Pons (tissue), 1 donor: ENCODE measurements around the gene ASB18.

Experiments used
- DNase-seq: peaks from one replicate; pipeline ENCODE4 v3.0.0-alpha.2; 2016; ENCODE audit warnings: low spot score

The ASB18 gene

GRCh38 chr2:236205867-236206645, 58.1 kb downstream of the ASB18 start:
- no peak for DNase-seq

- no peak for DNase-seq
Observed at GRCh38 chr2:236204953-236205352, 59.3 kb downstream of the ASB18 start.

GRCh38 chr2:236200378-236200777, 63.8 kb downstream of the ASB18 start:
- DNase-seq, result no peak

DNA sequence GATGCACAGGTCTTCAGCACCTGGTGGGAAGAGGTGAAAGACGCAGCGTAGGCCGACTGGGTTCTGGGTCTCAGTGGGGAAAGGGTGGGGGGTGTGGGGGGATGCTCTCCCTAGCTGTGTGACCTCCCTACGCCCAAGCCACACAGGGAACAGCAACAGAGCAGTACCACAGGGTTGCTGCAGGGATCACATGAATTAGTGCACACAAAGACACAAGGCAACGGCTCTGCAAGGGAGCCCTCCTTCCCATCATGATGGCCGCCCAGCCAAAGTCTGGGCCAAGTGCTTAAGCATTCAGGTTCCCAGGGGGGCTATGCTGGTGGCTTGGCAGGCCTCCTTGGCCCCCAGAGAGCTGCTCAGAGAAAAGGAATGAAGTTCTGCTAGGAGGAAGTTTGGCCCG, 67.8 kb downstream of the ASB18 start:
- DNase-seq, result no peak

- DNase-seq, result no peak
Observed at GRCh38 chr2:236195726-236196125, 68.5 kb downstream of the ASB18 start.

DNA sequence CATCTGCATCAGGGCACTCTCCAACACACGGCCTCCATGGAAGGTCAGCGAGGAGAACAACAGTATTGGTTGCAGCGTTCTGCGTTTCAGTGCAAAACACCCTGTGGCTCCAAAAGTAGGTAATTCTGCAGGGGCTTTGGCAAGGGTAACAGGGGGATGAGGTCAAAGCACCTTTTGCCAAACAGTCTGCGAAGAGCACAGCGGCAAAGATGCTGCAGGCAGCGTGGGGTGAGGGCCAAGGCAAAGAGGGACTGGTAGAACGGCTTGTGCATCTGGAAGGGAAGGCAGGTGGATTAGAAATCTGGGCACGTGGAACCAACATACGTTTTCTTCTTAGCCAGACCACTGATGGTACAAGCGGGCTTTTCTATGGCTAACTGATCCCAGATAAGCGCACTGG, 69.4 kb downstream of the ASB18 start:
- no peak for DNase-seq

DNA sequence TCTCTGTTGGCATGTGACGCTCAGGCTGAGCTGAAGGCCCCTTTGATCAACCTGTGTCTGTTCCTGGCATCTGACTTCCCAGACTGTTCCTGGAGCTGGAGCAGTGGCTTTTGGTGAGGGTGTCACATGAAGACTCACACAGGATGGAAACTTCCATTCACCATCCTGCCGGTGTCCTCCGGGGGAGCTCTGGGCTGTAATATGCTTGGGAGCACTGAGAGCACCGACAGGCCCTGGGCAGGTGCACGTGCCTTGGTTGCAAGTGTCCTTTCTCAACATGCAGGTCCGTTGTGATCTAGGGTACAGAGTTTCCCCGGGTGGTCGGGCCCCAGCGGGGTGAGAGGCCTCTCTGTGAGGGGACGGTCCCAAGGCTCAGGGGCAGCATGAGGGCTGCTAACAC, 71.2 kb downstream of the ASB18 start:
- DNase-seq, result no peak

GRCh38 chr2:236190674-236191073, 73.5 kb downstream of the ASB18 start:
- DNase-seq, result no peak

DNA sequence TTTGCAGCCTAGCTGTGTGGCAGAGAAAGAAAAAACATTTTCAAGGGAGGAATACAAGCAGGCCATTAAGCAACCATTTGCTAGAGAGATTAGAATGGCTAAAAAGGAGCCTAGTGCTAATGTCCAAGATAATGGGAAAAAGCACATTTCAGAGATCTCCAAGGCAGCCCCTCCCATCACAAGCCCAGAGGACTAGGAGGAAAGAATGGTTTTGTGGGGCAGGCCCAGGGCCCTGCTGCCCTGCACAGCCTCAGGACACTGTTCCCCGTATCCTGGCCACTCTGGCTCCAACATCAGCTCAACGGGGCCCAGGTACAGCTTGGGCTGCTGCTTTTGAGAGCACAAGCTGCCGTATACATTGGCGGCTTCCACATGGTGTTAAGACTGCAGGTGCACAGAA, 79.5 kb downstream of the ASB18 start:
- DNase-seq, result no peak

- peak; percentile 31 for DNase-seq
Observed at GRCh38 chr2:236180831-236181453, 83.3 kb downstream of the ASB18 start.

DNA sequence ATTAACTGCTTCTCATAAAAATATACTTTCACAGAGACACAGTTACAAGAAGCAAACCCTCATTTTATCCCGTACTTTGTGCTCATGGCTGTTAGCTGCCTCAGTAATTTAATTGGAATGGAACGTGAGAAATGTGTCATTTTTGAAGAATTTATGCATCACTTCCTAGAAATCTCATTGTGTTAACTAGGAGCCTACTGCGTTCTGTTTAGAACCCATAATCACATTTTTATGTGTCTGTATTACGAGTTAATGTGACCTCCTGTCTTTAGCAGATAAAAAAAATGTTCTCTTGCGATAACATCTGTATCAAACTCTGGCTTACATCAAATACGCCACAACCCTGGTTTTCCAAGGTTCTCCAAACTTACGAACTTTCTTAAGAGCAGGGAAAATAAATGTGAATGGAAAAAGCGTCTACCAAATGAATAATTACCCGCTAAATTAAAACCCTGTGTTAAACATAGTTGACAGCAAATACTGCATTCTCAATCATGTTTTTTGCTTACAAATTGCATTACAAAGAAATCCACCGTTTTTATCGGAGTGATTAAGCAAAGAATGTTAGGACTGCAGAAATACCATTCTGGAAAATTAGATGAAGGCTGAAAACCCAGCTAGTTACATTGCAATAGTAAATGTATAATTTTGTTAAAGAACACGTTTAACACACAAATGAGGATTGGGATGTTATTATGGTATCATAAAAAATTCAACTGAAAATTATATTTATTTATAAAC, 84.0 kb downstream of the ASB18 start:
- no peak for DNase-seq

DNA sequence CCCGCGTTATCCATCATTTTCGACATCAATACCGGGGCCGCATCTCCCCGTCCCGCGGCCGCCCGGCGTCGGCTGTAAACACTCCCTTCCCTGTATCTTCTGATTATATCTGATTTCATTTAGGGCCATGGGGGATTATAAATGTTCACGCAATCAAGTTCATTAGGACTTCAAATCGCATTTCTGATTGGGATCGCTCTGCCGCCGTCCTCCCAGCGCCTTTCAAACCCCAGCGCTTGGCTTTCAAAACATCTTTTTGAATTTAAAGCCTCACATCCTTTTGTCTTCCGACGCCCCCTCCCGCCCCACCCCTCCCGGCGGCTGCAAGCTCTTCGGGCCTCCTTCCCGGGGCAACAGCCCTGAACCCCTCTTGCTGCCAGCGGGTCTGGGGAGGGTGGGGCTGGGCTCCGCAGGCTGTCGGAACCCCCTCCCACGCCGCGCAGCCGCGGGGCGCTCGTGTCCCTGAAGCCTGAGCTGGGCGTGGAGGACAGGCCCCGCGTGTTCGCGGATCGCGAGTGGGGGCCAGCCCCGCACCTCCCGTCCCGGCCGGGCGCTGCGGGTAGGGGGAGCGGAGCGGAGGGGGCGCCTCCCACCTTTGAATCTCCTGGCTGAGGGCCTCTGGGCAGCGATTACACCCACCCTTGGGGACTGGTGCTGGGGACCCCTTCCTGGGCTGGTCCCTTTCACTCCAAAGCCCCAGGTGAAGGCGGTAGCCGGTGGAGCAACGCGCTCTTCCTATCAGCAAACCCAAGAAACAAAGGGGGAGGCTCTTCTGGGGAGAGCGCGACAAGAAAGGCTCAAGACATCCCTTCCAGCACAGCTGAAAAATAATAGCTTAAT, 84.8 kb downstream of the ASB18 start:
- DNase-seq, result no peak

- no peak for DNase-seq
Observed at GRCh38 chr2:236178890-236179235, 85.3 kb downstream of the ASB18 start.

DNA sequence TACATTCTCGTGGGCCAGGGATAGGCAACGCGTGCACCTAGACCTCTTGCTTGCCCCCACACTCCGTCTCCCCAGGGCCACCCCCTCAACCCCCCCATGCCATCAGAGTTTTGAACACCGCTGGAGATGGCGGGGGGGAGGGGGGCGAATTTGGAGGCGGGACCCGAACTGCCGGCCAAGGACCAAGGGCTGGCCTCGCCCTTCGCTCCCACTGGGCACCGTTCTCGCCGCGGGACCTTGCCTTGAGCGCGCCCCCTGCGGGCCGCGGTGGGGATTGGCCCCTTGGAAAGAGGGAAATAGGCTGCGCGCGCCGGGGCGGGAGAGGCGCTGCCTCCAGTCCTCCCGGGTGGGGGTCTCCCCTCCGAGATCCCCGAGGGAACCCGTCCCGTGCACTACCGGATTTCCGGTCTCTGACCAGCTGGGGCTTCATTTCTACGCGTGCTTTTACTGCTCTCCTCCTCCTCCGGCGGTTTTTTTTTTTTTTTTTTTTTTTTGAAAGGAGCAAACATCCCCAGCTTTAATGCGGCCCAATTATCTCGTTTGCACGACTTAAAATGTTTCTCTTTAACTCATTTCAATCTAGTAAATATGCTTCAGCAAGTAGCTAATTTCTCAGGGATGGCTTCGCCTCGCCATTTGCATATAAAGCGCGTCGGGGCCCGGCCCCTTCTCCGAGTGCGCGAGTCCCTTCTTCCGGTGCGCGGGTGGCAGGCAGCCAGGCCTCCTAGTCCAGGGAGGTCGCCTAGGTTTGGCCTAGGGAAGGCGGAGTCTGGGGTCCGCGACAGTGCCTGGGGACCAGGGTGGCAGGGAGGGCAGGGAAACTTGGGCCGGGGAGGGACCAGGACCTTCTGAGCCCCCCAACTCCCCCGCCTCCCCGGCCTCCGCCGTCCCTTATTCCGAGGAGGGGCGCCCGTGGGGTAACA, 86.0 kb downstream of the ASB18 start:
- peak; percentile 25 for DNase-seq

DNA sequence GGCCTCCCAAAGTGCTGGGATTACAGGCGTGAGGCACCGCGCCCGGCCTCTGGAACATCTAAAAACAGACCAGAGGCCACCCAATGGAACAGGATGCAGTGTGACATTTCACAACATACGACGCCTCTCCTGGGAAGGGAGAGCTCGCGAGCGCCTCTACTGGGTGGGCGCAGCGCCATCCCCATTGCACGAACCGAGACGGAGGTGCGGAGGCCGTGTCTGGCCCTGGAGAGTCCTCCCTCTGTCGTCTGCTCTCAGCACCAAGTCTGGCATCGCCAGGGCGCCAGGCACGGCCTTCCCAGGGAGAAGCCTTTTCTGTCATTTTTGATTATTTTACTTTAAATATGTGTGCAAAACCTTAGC, 86.6 kb downstream of the ASB18 start:
- DNase-seq, result no peak

GRCh38 chr2:236176951-236177350, 87.3 kb downstream of the ASB18 start:
- DNase-seq, result no peak

GRCh38 chr2:236176417-236176816, 87.8 kb downstream of the ASB18 start:
- DNase-seq, result no peak

DNA sequence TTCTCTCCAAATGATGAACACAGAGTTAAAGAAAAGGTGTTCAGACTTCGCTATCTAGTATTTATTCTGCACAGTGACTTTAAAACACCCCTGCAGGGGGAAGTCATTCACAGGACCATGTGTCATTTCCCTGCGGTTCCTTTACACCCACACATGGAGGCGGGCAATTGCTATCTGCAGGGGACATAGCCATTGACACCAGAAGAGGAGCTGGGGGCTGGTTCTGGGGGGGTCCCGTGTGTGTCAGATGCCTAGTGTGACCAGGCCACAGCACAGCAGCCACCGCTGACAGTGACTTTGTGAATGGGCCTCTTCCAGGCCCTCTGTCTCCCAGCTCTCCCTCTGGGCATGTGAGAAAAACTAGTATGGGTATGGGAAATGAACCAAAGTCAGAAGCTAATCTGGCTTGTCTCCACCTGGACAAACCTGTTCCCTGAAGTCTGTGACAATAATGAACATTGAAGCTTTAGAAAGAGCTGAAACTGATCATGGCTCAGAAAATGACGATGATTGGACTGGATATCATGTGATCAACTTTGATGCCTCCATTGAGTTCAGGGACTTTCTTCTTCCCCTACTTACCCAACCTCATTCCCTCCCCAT, 88.6 kb downstream of the ASB18 start:
- DNase-seq, result no peak

DNA sequence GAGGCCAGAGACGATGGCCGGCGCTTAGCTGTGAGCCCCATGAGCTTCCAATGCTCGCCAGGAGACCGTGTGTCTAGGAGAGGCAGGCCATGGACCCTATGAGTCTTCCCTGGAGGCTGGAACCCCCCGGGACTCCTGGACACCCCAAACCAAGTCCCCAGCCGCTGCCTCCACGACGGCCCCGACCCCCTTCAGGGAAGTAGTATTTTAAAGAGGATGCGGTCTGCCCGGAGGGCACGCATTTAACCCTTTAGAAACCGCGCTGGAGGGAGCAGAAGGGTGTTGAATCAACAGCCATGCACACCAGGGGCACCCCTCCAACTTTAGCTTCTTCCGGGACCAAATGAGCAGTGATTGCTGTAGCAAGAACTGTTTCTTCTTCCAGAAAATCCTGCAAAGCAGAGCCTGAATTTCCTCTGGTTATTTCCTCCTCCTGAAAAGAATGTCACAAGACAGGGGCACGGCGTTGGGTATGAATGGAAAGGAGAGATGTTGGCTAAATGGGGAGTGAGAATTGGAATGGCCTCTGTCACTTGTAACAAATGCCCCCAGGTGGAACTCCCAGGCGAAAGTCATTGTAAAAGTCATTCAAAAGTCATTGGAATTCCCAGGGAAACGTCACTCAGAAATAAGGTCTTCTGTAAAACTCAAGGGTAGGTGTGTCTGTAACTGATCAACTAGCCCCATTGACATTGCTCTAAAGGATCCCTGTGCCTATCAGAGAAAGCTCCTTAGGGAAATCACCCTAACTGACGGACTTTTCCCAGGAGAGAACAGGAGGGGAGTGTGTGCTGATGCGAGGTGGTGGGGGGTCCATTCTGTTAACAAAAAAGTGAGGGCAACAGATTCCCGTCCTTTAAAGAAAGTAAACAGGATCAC, 90.2 kb downstream of the ASB18 start:
- no peak for DNase-seq
